Testis (tissue), 5 donors: ENCODE measurements around the gene RPS6KA5. TPM values are rescaled to one million over a fixed set of nuclear protein-coding genes. Genes with fewer than 3 reads are reported as not detected.

Experiments
- DNase-seq: peaks from one replicate; pipeline ENCODE4 v3.0.0-alpha.2; 2019
- H3K27ac ChIP-seq, 2 donors: fragments of 200-600 bp; sonication (generic); one replicate each; pipeline ENCODE4 v1.5.1; 2019
- H3K27me3 ChIP-seq: fragments of 200-600 bp; sonication (generic); one replicate; pipeline ENCODE4 v1.5.1; 2019
- H3K36me3 ChIP-seq: fragments of 200-600 bp; sonication (generic); one replicate; pipeline ENCODE4 v1.5.1; 2017; ENCODE audit warnings: low read depth; ENCODE audit errors: missing control alignments
- H3K4me1 ChIP-seq: fragments of 200-600 bp; sonication (generic); one replicate; pipeline ENCODE4 v1.5.1; 2019
- H3K4me3 ChIP-seq, 2 donors: fragments of 200-600 bp; sonication (generic); one replicate each; pipeline ENCODE4 v1.5.1; 2017 to 2019
- H3K9me3 ChIP-seq: fragments of 200-600 bp; sonication (generic); one replicate; pipeline ENCODE4 v1.5.1; 2017
- POLR2A ChIP-seq: fragments of 450-650 bp; IDR thresholded peaks from one replicate; pipeline ENCODE4 v1.6.1; 2017; ENCODE audit warnings: antibody characterized with exemption, mild to moderate bottlenecking, moderate library complexity
- WGBS, 2 donors: methylation state at CpG; one replicate each; pipeline ENCODE4 v1.1.5; 2018; 5-methylcytosine and 5-hydroxymethylcytosine counted together
- intact Hi-C: fragments of 100-400 bp; cut with DNase I; formaldehyde crosslinking; loops from one replicate; pipeline ENCODE4 v1.15.1; 2023; ENCODE audit warnings: low total_unique reads
- long read RNA-seq, 2 donors: transcript quantifications; one replicate each; lab custom pipeline, GENCODE V29; 2026
- polyA plus RNA-seq: library from polyadenylated mRNA; stranded (reverse); fragments of 350-450 nt; fragmentation: Illumina TruSeq; extraction: RNeasy Lipid Tissue Mini Kit (QIAGEN cat#74804); gene quantifications from one replicate; pipeline ENCODE4 v1.2.3, GENCODE V29; 2014; ENCODE audit warnings: low read depth, low replicate concordance; ENCODE audit not compliant: insufficient read depth
- total RNA-seq, 2 donors: library from RNA; depleted of rRNA; stranded (reverse); fragments of >200 nt; gene quantifications; one replicate each; pipeline ENCODE4 v1.2.3, GENCODE V29; 2016
- TF ChIP-seq, protein P1 (sequence below), 3 experiments: fragments of 450-650 bp in 2 of 3; fragments of 200-600 bp in 1 of 3; sonication (generic) in 1 of 3; IDR thresholded peaks; one replicate each; pipeline ENCODE4 v1.5.1; 2016 to 2019; ENCODE audit warnings: antibody characterized with exemption in 3 of 3, mild to moderate bottlenecking in 2 of 3, moderate library complexity in 1 of 3

Gene RPS6KA5
- 10 to 100 TPM in 1 of 2 donors, 1 to 10 TPM in 1; 9.4 to 11.0 TPM for total RNA-seq
- polyA plus RNA-seq, result 6.4 TPM
- long read RNA-seq, donor 1, partial matches to known transcripts, result 0 of 2 reads
- long read RNA-seq, donor 1, other reads (novel, unspliced or antisense), result 0 of 2 reads
- long read RNA-seq, donor 2, full-length matches to known transcripts, result 1 of 1 reads
- long read RNA-seq, donor 2, partial matches to known transcripts, result 0 of 1 reads
- long read RNA-seq, donor 2, other reads (novel, unspliced or antisense), result 0 of 1 reads

DNA sequence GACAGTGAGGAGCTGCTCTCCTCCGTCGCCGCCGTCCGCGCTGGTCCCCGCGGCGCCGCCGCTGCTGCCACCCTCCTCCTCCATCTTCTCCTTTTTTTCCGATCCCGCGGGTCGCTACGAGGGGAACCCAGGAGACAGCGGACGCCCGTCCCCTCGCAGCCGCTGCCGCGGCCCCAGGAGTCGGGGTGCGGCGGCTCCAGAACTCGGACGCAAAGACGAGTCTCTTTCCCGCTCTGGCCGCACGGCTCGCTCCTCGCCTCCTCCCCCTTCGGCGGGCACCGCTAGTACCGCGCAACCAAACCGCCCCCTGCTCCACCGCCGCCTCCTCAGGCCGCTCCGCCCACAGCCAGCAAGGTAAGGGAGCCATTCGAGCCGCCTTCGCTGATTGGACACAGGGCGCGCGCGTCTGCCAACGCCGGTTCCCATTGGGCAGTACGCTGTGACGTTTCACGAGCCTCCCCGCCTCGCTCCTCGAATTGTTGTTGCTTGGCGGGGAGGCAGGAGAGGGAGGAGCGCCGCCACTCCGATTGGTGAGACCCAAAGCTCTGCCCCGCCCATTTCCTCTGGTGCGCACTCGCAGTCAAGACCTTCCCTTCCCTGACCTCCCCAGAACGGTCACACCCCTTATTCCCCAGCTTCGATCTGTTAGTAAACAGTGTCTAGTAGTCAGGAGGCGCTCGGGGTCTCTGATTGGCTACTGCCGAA lies at the start of gene RPS6KA5:
Gene RPS6KA5 (minus strand): TSS at position 291 of the 705 bp plus-strand sequence. CDS start 207 bp downstream, at position 84.
- H3K9me3 ChIP-seq, result no peaks in the 10 kb centered on the region
- DNase-seq, result peak; percentile 100
- TF ChIP-seq, protein P1, sequence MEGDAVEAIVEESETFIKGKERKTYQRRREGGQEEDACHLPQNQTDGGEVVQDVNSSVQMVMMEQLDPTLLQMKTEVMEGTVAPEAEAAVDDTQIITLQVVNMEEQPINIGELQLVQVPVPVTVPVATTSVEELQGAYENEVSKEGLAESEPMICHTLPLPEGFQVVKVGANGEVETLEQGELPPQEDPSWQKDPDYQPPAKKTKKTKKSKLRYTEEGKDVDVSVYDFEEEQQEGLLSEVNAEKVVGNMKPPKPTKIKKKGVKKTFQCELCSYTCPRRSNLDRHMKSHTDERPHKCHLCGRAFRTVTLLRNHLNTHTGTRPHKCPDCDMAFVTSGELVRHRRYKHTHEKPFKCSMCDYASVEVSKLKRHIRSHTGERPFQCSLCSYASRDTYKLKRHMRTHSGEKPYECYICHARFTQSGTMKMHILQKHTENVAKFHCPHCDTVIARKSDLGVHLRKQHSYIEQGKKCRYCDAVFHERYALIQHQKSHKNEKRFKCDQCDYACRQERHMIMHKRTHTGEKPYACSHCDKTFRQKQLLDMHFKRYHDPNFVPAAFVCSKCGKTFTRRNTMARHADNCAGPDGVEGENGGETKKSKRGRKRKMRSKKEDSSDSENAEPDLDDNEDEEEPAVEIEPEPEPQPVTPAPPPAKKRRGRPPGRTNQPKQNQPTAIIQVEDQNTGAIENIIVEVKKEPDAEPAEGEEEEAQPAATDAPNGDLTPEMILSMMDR (IDR thresholded peaks at IDR 0.05), result peak in 1 of 3 experiments; percentile 39
- peak; percentile 83 for TF ChIP-seq POLR2A
- H3K4me1 ChIP-seq, result peaks cover 12% of the 10 kb centered on the region
- no peaks in the 10 kb centered on the region for H3K27me3 ChIP-seq
- intact Hi-C loops, result no loop called here
- peak within 1 kb of the TSS; percentile 90 to 91 for H3K4me3 ChIP-seq
- no peaks in the 10 kb centered on the region for H3K36me3 ChIP-seq
- 0% methylated on average over 5 to 58 of the region's 71 CpGs for WGBS, 2 donors
- peak within 1 kb of the TSS; percentile 98 for H3K27ac ChIP-seq

DNA sequence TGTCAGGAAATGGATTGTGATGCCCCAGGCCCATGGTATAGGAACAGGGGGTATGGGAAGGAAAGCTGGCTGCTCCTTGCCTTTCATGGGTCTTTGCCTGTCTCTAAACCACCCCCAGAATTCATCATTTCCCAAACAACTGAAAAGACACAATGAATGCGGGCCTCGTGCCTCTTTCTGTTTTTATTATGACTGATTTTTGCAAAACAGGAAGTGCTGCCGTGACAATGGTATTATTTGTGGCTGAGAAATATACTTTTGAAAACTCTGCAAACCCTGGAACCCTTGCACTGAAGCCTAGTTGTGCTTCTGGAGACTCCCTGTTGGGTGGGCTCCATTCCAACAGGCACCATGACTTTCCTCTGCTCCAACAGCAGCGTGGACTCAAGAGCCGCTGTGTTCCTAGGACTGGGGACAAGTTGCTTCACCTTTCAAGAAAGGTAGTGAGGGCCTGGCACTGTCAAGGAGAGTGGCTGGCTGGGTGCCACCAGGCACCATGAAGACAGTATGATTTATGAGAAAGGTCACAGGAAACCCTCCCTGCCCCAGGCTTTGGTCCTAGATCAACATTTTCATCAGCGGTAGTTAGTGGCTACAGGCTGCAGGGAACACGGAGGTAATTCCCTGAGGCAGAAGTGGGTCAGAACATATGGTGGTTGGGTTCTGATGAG lies 48.6 kb upstream of the RPS6KA5 start:
- WGBS, 2 donors, result 70 to 71% methylated on average over 7 of the region's 7 CpGs
- no peaks in the 10 kb centered on the region for H3K9me3 ChIP-seq
- DNase-seq, result no peak
- H3K27me3 ChIP-seq, result no peaks in the 10 kb centered on the region
- intact Hi-C loops, result no loop called here
- no peaks in the 10 kb centered on the region for H3K36me3 ChIP-seq
- H3K4me3 ChIP-seq, result no peak overlapping the region
- H3K27ac ChIP-seq, result peak overlapping the region in 1 of 2 donors; percentile 46
- peaks cover 17% of the 10 kb centered on the region for H3K4me1 ChIP-seq
- no peak for TF ChIP-seq POLR2A
- TF ChIP-seq, protein P1 (IDR thresholded peaks at IDR 0.05), result no peak

DNA sequence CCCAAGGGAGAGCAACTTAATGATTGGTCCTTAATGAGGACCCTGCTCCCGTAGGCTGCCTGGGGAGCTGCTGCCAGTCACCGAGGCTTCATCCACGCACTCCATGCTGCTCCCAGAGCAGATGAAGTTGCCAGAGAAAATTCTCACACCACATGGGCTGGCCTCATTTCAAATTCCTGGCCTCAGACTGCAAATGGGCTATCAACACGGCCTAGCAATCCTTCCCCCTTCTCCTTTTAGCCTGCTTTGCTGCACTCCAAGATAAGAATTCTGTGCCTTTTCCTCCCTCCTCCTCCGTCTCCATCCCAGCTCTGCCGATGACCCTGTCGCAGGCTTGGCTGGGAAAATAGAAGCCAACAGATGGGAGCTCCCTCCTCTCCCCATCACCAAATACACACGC lies 42.7 kb upstream of the RPS6KA5 start:
- no peaks in the 10 kb centered on the region for H3K27me3 ChIP-seq
- WGBS, 2 donors, result 32 to 43% methylated on average over 7 to 8 of the region's 8 CpGs
- intact Hi-C loops, result no loop called here
- DNase-seq, result no peak
- H3K9me3 ChIP-seq, result no peaks in the 10 kb centered on the region
- H3K4me1 ChIP-seq, result no peaks in the 10 kb centered on the region
- TF ChIP-seq POLR2A, result no peak
- TF ChIP-seq, protein P1 (IDR thresholded peaks at IDR 0.05), result no peak
- no peak overlapping the region for H3K27ac ChIP-seq
- no peak overlapping the region for H3K4me3 ChIP-seq
- H3K36me3 ChIP-seq, result no peaks in the 10 kb centered on the region

DNA sequence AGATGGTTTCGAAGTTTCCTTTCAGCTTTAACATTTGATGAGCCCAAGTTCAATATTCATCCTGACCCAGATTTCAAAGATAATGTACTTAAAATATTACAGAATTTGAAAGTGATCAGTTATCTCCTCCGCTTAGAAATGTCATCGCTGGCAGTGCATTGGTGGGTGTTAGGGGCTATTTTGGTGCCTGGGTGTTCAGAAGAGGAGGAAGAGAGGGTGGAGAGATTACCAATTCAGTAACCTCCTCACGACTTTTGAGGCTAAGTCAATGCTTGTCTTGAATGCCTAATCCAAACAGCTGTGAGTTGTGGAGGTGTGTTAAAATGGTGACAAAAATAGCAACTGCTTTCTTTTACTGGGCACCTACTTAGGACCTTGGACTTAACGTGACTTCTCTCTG lies 39.7 kb upstream of the RPS6KA5 start:
- WGBS, 2 donors, result 87 to 91% methylated on average over 5 of the region's 5 CpGs
- H3K9me3 ChIP-seq, result no peaks in the 10 kb centered on the region
- intact Hi-C loops, result no loop called here
- TF ChIP-seq, protein P1 (IDR thresholded peaks at IDR 0.05), result no peak
- TF ChIP-seq POLR2A, result no peak
- H3K4me1 ChIP-seq, result no peaks in the 10 kb centered on the region
- no peak overlapping the region for H3K27ac ChIP-seq
- H3K4me3 ChIP-seq, result no peak overlapping the region
- no peaks in the 10 kb centered on the region for H3K27me3 ChIP-seq
- no peak for DNase-seq
- no peaks in the 10 kb centered on the region for H3K36me3 ChIP-seq
